DND-41 (cell line): ENCODE measurements around the gene CYTH3.

ENCODE experiments used
- ATAC-seq: fragments of 200-7000 bp; cut with Tn5 transposase; 3 replicates; pipeline ENCODE4 v1.9.1; 2021; ENCODE audit warnings: low read depth; ENCODE audit not compliant: insufficient read depth
- DNase-seq: peaks from one replicate; pipeline ENCODE4 v3.0.0-alpha.2; 2020
- H2AFZ ChIP-seq: 2 replicates; pipeline ENCODE4 v1.6.0; 2012; ENCODE audit warnings: low read depth, low read length
- H3K27ac ChIP-seq: 2 replicates; pipeline ENCODE4 v1.5.1; 2012; ENCODE audit warnings: low read length, inconsistent platforms
- H3K27me3 ChIP-seq: fragments of 200-600 bp; sonication (generic); 2 replicates; pipeline ENCODE4 v1.6.0; 2012; ENCODE audit warnings: low read length, mild to moderate bottlenecking, inconsistent platforms; ENCODE audit not compliant: insufficient read depth, poor library complexity
- H3K36me3 ChIP-seq: 2 replicates; pipeline ENCODE4 v1.5.1; 2012; ENCODE audit warnings: low read length, inconsistent platforms; ENCODE audit not compliant: insufficient read depth
- H3K4me1 ChIP-seq: 2 replicates; pipeline ENCODE4 v1.5.1; 2012; ENCODE audit warnings: mild to moderate bottlenecking, low read length; ENCODE audit not compliant: insufficient read depth
- H3K4me2 ChIP-seq: 2 replicates; pipeline ENCODE4 v1.6.0; 2012; ENCODE audit warnings: mild to moderate bottlenecking, moderate library complexity, low read length, inconsistent platforms; ENCODE audit not compliant: insufficient read depth
- H3K4me3 ChIP-seq, 2 experiments: fragments of 200-600 bp in 1 of 2; shearing (Covaris generic) in 1 of 2; 2 replicates each; pipeline ENCODE4 v1.5.1; 2012 to 2016; ENCODE audit warnings: inconsistent platforms in 2 of 2, low read length in 2 of 2, mild to moderate bottlenecking in 2 of 2, low read depth in 1 of 2, moderate library complexity in 1 of 2
- H3K79me2 ChIP-seq: 2 replicates; pipeline ENCODE4 v1.6.0; 2012; ENCODE audit warnings: low read length, inconsistent platforms; ENCODE audit not compliant: insufficient read depth
- H3K9ac ChIP-seq: 2 replicates; pipeline ENCODE4 v1.6.0; 2012; ENCODE audit warnings: low read depth, mild to moderate bottlenecking, inconsistent platforms, low read length, moderate library complexity
- H3K9me3 ChIP-seq: 2 replicates; pipeline ENCODE4 v1.5.1; 2012; ENCODE audit warnings: low read length, moderate library complexity, mild to moderate bottlenecking, inconsistent platforms; ENCODE audit not compliant: insufficient read depth, severe bottlenecking
- H4K20me1 ChIP-seq: 2 replicates; pipeline ENCODE4 v1.6.0; 2012; ENCODE audit warnings: low read length; ENCODE audit not compliant: insufficient read depth
- CTCF ChIP-seq: IDR thresholded peaks from 2 replicates; pipeline ENCODE4 v1.5.1; 2012; ENCODE audit warnings: borderline replicate concordance, low read length, moderate library complexity, mild to moderate bottlenecking; ENCODE audit not compliant: poor library complexity, severe bottlenecking; ENCODE audit errors: extremely low read depth
- EZH2 ChIP-seq: IDR thresholded peaks from 3 replicates; pipeline ENCODE4 v1.6.1; 2012; ENCODE audit warnings: borderline replicate concordance, low read depth, mild to moderate bottlenecking, moderate library complexity, low read length, inconsistent platforms; ENCODE audit not compliant: severe bottlenecking

The CYTH3 gene

GRCh38 chr7:6128205-6128604 lies 144.2 kb downstream of the CYTH3 start:
- H3K36me3 ChIP-seq: peaks cover 75% of the 10 kb centered on the region
- H3K9ac ChIP-seq: no peak overlapping the region
- H3K27me3 ChIP-seq: no peaks in the 10 kb centered on the region
- no peak overlapping the region for H2AFZ ChIP-seq
- no peaks in the 10 kb centered on the region for H3K9me3 ChIP-seq
- peaks cover 16% of the 10 kb centered on the region for H4K20me1 ChIP-seq
- H3K79me2 ChIP-seq: peaks cover 61% of the 10 kb centered on the region
- H3K4me2 ChIP-seq: no peak overlapping the region
- TF ChIP-seq EZH2: no peak
- TF ChIP-seq CTCF: no peak
- ATAC-seq (no peak), DNase-seq (no peak)
- no peaks in the 10 kb centered on the region for H3K4me1 ChIP-seq
- H3K27ac ChIP-seq: no peak overlapping the region
- no peak overlapping the region for H3K4me3 ChIP-seq

DNA sequence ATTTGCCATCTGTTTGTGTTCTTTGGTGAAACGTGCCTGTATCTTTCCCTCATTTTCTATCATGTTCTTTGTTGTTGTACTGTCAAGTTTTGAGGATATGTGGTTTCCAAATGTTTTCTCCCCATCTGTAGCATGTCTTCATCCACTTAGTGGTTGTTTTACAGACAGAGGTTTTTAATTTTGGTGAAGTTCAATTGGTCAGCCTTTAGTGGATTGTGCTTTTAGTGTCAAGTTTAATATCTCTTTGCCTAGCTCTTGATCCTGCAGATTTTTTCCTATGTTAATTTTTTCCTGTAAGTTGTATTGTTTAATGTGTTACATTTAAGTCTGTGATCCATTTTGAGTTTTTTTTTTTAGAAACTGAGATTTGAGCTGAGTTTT lies 145.3 kb downstream of the CYTH3 start:
- ATAC-seq: no peak
- H3K79me2 ChIP-seq: peaks cover 65% of the 10 kb centered on the region

GRCh38 chr7:6123843-6124242 lies 148.6 kb downstream of the CYTH3 start:
- no peak overlapping the region for H3K27ac ChIP-seq
- H3K4me2 ChIP-seq: no peak overlapping the region
- H3K79me2 ChIP-seq: peaks cover 71% of the 10 kb centered on the region
- no peak for ATAC-seq
- no peaks in the 10 kb centered on the region for H3K4me1 ChIP-seq
- H3K9ac ChIP-seq: no peak overlapping the region
- H3K9me3 ChIP-seq: no peaks in the 10 kb centered on the region
- no peak overlapping the region for H2AFZ ChIP-seq
- no peak overlapping the region for H3K4me3 ChIP-seq
- TF ChIP-seq EZH2 (no peak), CTCF (no peak)
- no peak for DNase-seq
- peaks cover 8% of the 10 kb centered on the region; the same call in 1 of the 2 replicates for H4K20me1 ChIP-seq
- no peaks in the 10 kb centered on the region for H3K27me3 ChIP-seq
- peaks cover 81% of the 10 kb centered on the region for H3K36me3 ChIP-seq

More for the DNA sequence above, 145.3 kb downstream of the CYTH3 start:
- H3K4me2 ChIP-seq: no peak overlapping the region
- H3K9ac ChIP-seq: no peak overlapping the region
- peaks cover 16% of the 10 kb centered on the region for H4K20me1 ChIP-seq
- H3K27ac ChIP-seq: no peak overlapping the region
- no peak overlapping the region for H3K4me3 ChIP-seq
- H3K4me1 ChIP-seq: no peaks in the 10 kb centered on the region
- TF ChIP-seq EZH2 (no peak), CTCF (no peak)
- no peaks in the 10 kb centered on the region for H3K9me3 ChIP-seq
- DNase-seq: no peak
- peaks cover 76% of the 10 kb centered on the region for H3K36me3 ChIP-seq
- no peaks in the 10 kb centered on the region for H3K27me3 ChIP-seq
- no peak overlapping the region for H2AFZ ChIP-seq

DNA sequence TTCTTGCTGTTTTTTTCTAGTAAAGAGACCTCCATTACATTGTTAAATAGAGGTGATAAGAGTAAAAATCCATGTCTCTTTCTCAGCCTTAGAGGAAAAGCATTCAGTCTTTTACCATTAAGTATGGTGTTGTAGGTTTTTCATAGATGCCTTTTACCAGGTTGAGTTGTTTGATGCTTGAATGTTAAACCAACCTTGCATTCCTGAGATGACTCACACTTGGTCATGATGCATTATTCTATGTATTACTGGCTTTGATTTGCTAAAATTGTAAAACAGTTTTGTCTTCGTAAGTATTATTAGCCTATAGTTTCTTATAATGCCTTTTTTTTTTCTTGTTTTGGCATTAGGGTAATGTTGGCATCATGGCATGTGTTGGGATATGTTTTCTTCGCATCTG lies 151.3 kb downstream of the CYTH3 start:
- Histone ChIP-seq H3K27ac (no peak overlapping the region), H3K4me1 (no peaks in the 10 kb centered on the region), H3K79me2 (peaks cover 65% of the 10 kb centered on the region), H3K36me3 (peaks cover 90% of the 10 kb centered on the region), H3K9me3 (no peaks in the 10 kb centered on the region), H3K27me3 (no peaks in the 10 kb centered on the region), H3K4me2 (no peak overlapping the region), H2AFZ (no peak overlapping the region), H3K9ac (no peak overlapping the region), H4K20me1 (peaks cover 2% of the 10 kb centered on the region; the same call in 1 of the 2 replicates), H3K4me3 (no peak overlapping the region)
- ATAC-seq: no peak
- TF ChIP-seq CTCF: no peak
- TF ChIP-seq EZH2: no peak
- DNase-seq: no peak
